OCI-LY7 (cell line): ENCODE measurements around the gene ASB13.
"Not testable (repeated sequence)": the region's sequence is repeated elsewhere in the genome, so short reads cannot be mapped to it uniquely, and the experiment has no call there.

Experiments
- CTCF ChIP-seq: fragments of 200-600 bp; sonication (generic); conservative IDR thresholded peaks from 2 replicates; pipeline ENCODE4 v1.5.1; 2014; ENCODE audit warnings: mild to moderate bottlenecking, antibody characterized with exemption, low read length, moderate library complexity, mixed read lengths
- EZH2phosphoT487 ChIP-seq: fragments of 200-600 bp; sonication (generic); IDR thresholded peaks from 2 replicates; pipeline ENCODE4 v1.6.1; 2018; ENCODE audit warnings: low read depth, borderline replicate concordance, mild to moderate bottlenecking, mixed run types, antibody characterized with exemption, low read length, moderate library complexity, mixed read lengths

GRCh38 chr10:5621371-5621770 lies 45.0 kb downstream of the ASB13 start:
- not testable (repeated sequence) for TF ChIP-seq CTCF, EZH2phosphoT487
